Astrocyte of the spinal cord (primary cell): ENCODE data around the gene WNT8B.

ENCODE experiments used
- DNase-seq: peaks from one replicate; pipeline ENCODE4 v3.0.0; 2011; ENCODE audit warnings: low read depth, low spot score
- H3K4me3 ChIP-seq: 2 replicates; pipeline ENCODE4 v1.5.1; 2011; ENCODE audit warnings: low read depth, mild to moderate bottlenecking, low read length, moderate library complexity
- CTCF ChIP-seq: IDR thresholded peaks from 2 replicates; pipeline ENCODE4 v1.5.1; 2012; ENCODE audit warnings: low read depth, mild to moderate bottlenecking, low read length, inconsistent platforms
- in situ Hi-C: cut with HindIII; loops from 2 replicates; pipeline ENCODE4 v1.10.0; 2017; ENCODE audit warnings: low sequenced_read_pairs

WNT8B gene

GRCh38 chr10:100509241-100509840 lies 46.5 kb downstream of the WNT8B start:
- in situ Hi-C loops = no loop called here
- no peak for DNase-seq
- H3K4me3 ChIP-seq = no peak overlapping the region
- no peak for TF ChIP-seq CTCF

GRCh38 chr10:100510533-100511308 lies 47.9 kb downstream of the WNT8B start:
- no peak overlapping the region for H3K4me3 ChIP-seq
- no peak for DNase-seq
- in situ Hi-C loops = no loop called here
- TF ChIP-seq CTCF = no peak

- no peak overlapping the region for H3K4me3 ChIP-seq
- no peak for DNase-seq
- no peak for TF ChIP-seq CTCF
- in situ Hi-C loops = no loop called here
Measured at GRCh38 chr10:100515612-100516011, 52.8 kb downstream of the WNT8B start.

- peak; percentile 37 for TF ChIP-seq CTCF
- DNase-seq = no peak
- no peak overlapping the region for H3K4me3 ChIP-seq
- in situ Hi-C loops = no loop called here
Measured at GRCh38 chr10:100516847-100517246, 54.0 kb downstream of the WNT8B start.

GRCh38 chr10:100518761-100519241 lies 56.0 kb downstream of the WNT8B start:
- peak; percentile 69 for TF ChIP-seq CTCF
- in situ Hi-C loops = no loop called here
- no peak overlapping the region for H3K4me3 ChIP-seq
- peak; percentile 67 for DNase-seq

GRCh38 chr10:100519311-100520051 lies 56.7 kb downstream of the WNT8B start, which contains the start of gene SEC31B:
SEC31B (minus strand) TSS chr10:100519861; CDS start chr10:100516952, 2,909 bp downstream.
- peak within 1 kb of the TSS; percentile 39 for H3K4me3 ChIP-seq
- DNase-seq = no peak
- in situ Hi-C loops = no loop called here
- no peak for TF ChIP-seq CTCF
